Measurements from ENCODE around the gene SOX18.

DNA sequence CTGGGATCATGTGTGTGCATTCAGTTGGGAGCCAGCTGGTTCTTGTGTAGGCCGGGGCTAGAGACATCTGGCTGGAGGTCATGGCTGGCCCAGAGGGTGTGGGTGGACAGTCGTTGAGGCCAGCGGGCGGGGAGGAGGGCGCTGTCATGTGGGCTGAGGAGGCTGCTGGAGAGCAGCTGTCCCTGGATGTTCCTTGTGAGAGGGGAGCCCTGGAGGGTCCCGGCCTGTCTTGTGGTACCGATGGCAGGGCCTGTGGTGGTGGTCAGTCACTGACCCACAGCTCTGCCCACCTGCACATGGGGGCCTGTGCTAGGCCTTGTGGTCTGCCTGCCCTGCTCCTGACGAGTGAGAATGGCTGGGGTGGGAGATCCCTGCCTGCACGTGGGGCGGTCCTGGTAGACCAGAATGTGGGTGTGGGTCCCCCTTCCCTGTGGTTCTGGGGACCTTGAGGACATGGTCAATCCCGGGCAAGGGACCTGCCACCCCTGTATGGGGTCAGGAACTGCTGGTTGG is 15.4 kb downstream of the SOX18 start:
- TF ChIP-seq, protein P1, sequence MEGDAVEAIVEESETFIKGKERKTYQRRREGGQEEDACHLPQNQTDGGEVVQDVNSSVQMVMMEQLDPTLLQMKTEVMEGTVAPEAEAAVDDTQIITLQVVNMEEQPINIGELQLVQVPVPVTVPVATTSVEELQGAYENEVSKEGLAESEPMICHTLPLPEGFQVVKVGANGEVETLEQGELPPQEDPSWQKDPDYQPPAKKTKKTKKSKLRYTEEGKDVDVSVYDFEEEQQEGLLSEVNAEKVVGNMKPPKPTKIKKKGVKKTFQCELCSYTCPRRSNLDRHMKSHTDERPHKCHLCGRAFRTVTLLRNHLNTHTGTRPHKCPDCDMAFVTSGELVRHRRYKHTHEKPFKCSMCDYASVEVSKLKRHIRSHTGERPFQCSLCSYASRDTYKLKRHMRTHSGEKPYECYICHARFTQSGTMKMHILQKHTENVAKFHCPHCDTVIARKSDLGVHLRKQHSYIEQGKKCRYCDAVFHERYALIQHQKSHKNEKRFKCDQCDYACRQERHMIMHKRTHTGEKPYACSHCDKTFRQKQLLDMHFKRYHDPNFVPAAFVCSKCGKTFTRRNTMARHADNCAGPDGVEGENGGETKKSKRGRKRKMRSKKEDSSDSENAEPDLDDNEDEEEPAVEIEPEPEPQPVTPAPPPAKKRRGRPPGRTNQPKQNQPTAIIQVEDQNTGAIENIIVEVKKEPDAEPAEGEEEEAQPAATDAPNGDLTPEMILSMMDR (IDR thresholded peaks at IDR 0.05), result no peak
- no peak for TF ChIP-seq POLR2A (IDR thresholded peaks at IDR 0.05)

Data from thyroid gland (tissue), 4 donors.